GM18519 (cell line): ENCODE measurements around the gene SLC6A14.

Experiments
- ATAC-seq: cut with Tn5 transposase; IDR thresholded peaks from one replicate; pipeline ENCODE4 v1.9.1; 2021; ENCODE audit warnings: mild to moderate bottlenecking, moderate library complexity; ENCODE audit not compliant: unreplicated experiment, low FRiP score

The SLC6A14 gene

GRCh38 chrX:116436358-116436816 is at the start of gene SLC6A14:
TSS of gene SLC6A14 (plus strand) at chrX:116436606. CDS start at chrX:116436710, 104 bp downstream.
- ATAC-seq: no peak

- ATAC-seq: no peak
These were observed 40.7 kb upstream of the SLC6A14 start for GRCh38 chrX:116395752-116396151.

GRCh38 chrX:116399681-116400080 is 36.7 kb upstream of the SLC6A14 start:
- no peak for ATAC-seq

- ATAC-seq: no peak
These were observed 27.2 kb upstream of the SLC6A14 start for GRCh38 chrX:116409219-116409618.

- ATAC-seq: no peak
These were observed 23.1 kb upstream of the SLC6A14 start for GRCh38 chrX:116413273-116413672.

- ATAC-seq: no peak
These were observed 19.2 kb upstream of the SLC6A14 start for GRCh38 chrX:116417214-116417613.

GRCh38 chrX:116417968-116418367 is 18.4 kb upstream of the SLC6A14 start:
- ATAC-seq: no peak

GRCh38 chrX:116427978-116428377 is 8.4 kb upstream of the SLC6A14 start:
- no peak for ATAC-seq

- no peak for ATAC-seq
These were observed 809 bp upstream of the SLC6A14 start for GRCh38 chrX:116435597-116435996.

GRCh38 chrX:116449156-116449555 is 12.8 kb downstream of the SLC6A14 start:
- no peak for ATAC-seq

GRCh38 chrX:116462822-116463221 is 26.4 kb downstream of the SLC6A14 start, which contains the start of gene CT83:
TSS of gene CT83 (minus strand) at chrX:116462976. CDS start at chrX:116462856, 120 bp downstream.
- ATAC-seq: no peak

GRCh38 chrX:116480059-116480458 is 43.7 kb downstream of the SLC6A14 start:
- no peak for ATAC-seq

- no peak for ATAC-seq
These were observed 53.7 kb downstream of the SLC6A14 start for GRCh38 chrX:116490104-116490503.

GRCh38 chrX:116493271-116493670 is 56.9 kb downstream of the SLC6A14 start:
- no peak for ATAC-seq

- no peak for ATAC-seq
These were observed 63.4 kb downstream of the SLC6A14 start for GRCh38 chrX:116499780-116500179.
